GM18526 (cell line): Measurements from ENCODE around the gene ADPRHL1.

Experiments used
- POLR2A ChIP-seq: IDR thresholded peaks from 3 replicates; pipeline ENCODE4 v1.6.1; 2011; ENCODE audit not compliant: insufficient read length; ENCODE audit errors: extremely low read depth

Gene ADPRHL1

GRCh38 chr13:113466383-113466782 lies 13.1 kb upstream of the ADPRHL1 start:
- no peak for TF ChIP-seq POLR2A

GRCh38 chr13:113465300-113465699 lies 12.0 kb upstream of the ADPRHL1 start:
- TF ChIP-seq POLR2A: no peak

GRCh38 chr13:113464476-113464875 lies 11.2 kb upstream of the ADPRHL1 start:
- no peak for TF ChIP-seq POLR2A

DNA sequence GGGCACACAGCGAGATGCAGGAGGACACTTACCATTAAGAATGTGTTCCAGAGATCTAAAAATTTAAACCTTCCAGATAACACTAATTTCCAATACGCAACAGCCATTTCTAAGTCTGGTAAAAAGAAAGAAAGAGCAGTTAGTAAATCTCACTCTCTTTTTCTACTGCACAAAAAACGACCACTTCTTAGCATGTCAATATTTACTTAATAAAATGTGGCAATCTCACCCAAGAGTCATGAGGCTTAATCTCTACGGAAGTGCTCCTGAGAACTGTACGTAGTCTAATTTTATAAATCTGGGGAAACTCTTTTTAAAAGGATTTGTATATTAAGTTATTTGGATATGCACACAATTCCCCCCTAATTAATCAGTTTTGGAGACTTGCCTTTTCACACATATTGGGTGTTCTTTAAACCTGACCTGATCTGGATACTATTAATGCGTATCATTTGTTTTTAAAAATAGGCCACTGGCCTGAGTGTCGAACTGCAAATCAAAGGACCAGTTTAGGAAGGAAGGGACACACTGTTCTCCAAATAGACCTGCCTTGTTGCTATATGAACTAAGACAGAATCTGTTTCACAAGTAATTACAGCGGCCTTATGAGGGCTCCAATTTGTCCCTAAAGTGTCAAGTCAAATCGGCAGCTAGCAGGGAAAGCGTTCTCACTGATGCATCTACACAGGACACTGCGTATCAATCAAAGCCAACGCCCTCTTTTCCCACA lies 7.9 kb upstream of the ADPRHL1 start:
- no peak for TF ChIP-seq POLR2A

GRCh38 chr13:113460599-113460998 lies 7.3 kb upstream of the ADPRHL1 start:
- TF ChIP-seq POLR2A: no peak

- TF ChIP-seq POLR2A: no peak
Measured at GRCh38 chr13:113460064-113460555, 6.8 kb upstream of the ADPRHL1 start.

DNA sequence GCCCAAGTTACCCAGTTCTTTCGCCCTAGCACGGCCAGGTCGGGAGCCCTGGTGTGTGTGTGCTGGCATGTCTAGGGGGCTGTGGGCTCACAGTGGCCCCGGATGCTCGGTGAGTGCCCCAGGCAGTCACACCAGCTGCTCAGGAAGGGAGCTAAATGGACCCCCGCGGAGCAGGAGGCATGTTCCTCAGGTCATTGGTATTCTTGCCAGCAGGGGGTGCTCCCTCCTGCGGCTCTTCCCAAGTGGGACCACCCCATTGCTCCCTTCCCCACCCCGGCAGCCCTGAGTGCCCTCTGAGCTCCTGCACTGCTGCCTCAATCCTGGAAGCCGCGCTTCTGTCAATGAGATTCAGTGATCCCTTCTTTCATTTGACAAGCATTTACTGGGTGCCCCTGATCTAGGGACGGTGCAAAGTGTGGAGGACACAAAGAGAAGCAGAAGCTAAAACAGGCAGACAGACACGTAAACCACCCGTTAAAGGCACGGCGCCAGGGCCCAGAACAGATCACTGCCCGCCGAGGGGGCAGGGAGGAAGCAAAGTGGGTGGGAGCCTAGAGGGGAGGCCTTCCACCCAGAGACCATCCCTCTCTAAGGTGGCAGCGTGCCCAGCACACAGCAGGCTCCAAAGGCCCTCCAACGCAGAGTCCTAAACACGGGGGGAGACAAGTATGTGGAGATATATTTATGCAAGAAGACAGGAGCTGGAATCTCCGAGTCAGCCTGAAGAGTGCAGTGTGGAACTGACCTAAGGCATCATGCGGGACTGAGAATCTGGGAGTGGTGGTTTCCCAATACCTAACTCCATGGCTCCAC lies 5.2 kb upstream of the ADPRHL1 start:
- no peak for TF ChIP-seq POLR2A

GRCh38 chr13:113457510-113457909 lies 4.2 kb upstream of the ADPRHL1 start:
- no peak for TF ChIP-seq POLR2A

DNA sequence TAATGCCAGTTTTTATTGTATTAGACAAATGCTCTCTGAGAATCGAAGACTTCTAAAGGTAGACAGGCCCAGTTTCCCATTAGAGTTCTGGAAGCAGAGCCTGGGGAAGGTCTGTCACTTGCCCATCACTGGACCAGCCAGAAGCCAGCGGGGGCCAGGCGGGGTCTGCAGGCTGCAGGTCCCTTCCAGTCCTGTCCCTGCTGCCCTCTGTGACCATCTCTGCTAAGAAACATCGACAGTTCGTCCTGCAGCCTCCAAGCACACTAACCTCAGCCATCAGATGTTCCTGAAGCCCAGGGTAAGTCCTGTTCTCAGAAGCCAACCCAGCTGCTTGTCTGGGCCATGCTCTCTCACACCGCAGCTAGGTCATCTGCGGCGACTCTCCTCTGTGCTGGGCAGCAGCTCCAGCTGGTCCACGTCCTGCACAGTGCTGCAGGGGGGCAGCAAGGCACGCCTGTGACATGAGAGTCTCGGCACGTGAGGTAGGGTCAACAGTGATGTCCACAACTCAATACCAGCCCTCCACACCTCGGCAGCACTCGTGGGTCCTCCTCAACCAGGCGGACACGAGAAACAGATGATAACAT lies 2.9 kb upstream of the ADPRHL1 start:
- no peak for TF ChIP-seq POLR2A

- no peak for TF ChIP-seq POLR2A
Measured at GRCh38 chr13:113455384-113455783, 2.1 kb upstream of the ADPRHL1 start.

- no peak for TF ChIP-seq POLR2A
Measured at GRCh38 chr13:113454936-113455335, 1.6 kb upstream of the ADPRHL1 start.

- TF ChIP-seq POLR2A: no peak
Measured at GRCh38 chr13:113452466-113452865, 822 bp downstream of the ADPRHL1 start.

- no peak for TF ChIP-seq POLR2A
Measured at GRCh38 chr13:113451951-113452421, 1.3 kb downstream of the ADPRHL1 start.

DNA sequence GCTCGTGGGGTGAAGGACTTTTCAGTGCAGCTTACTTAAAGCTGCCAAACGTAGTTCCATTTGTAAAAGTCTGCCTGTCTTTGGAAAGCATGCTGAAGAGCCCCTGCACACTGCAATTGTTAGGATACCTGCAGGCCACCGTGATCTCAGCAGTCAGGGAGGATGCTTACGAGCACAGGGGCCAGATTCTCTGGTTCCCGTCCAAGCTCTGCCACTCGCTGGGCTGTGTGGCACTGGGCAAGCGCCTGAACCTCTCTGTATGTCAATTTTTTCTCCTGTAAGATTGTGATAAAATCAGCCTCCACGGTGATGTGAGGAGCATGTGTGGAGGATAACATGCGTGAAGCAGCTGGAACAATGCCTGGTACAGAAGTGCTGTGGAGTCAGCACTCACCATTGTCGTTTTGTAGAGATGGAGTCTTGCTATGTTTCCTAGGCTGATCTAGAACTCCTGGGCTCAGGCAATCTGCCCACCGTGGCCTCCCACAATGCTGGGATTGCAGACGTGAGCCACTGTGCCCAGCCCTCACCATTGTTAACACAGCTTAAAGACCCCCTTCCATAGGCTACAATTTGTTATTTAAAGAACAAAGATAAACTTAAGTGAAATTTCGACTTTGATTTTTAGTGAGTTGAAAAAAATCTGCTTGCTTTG lies 3.5 kb downstream of the ADPRHL1 start:
- no peak for TF ChIP-seq POLR2A
